HEK293 (cell line): ENCODE data around the gene ARHGAP15.

ENCODE experiments used
- CTCF ChIA-PET: fragments of 350-600 bp; formaldehyde crosslinking; extraction: SDS; loops from one replicate; lab custom pipeline; 2021; ENCODE audit warnings: antibody characterized with exemption; lab: Yijun Ruan, JAX
- POLR2A ChIA-PET: fragments of 300-600 bp; formaldehyde crosslinking; extraction: SDS; loops from one replicate; lab custom pipeline; 2020; ENCODE audit warnings: antibody characterized with exemption, inconsistent platforms; lab: Yijun Ruan, JAX
- H3K27ac ChIP-seq: fragments of 200-500 bp; sonication (Bioruptor generic); 2 replicates; pipeline ENCODE4 v1.5.1; 2014; ENCODE audit warnings: low read depth, low read length, control low read depth, inconsistent platforms; ENCODE audit errors: extremely low read depth
- H3K36me3 ChIP-seq, 2 experiments: fragments of 200-500 bp in 1 of 2; sonication (Bioruptor generic) in 1 of 2; 1 replicate in 1 of 2; 2 replicates in 1 of 2; pipeline ENCODE4 v1.5.1; 2014 to 2017; ENCODE audit warnings: inconsistent platforms in 2 of 2, low read length in 2 of 2; ENCODE audit not compliant: control insufficient read depth in 2 of 2, insufficient read depth in 1 of 2
- H3K4me1 ChIP-seq: fragments of 200-500 bp; sonication (Bioruptor generic); 2 replicates; pipeline ENCODE4 v1.5.1; 2014; ENCODE audit warnings: mild to moderate bottlenecking, low read length, inconsistent platforms; ENCODE audit not compliant: control insufficient read depth, insufficient read depth
- H3K4me3 ChIP-seq: 2 replicates; pipeline ENCODE4 v1.5.1; 2011; ENCODE audit warnings: low read depth, mild to moderate bottlenecking, control low read depth, low read length, moderate library complexity
- H3K9me3 ChIP-seq: fragments of 200-500 bp; sonication (Bioruptor generic); 2 replicates; pipeline ENCODE4 v1.5.1; 2014; ENCODE audit warnings: low read depth, low read length, inconsistent platforms; ENCODE audit not compliant: control insufficient read depth, insufficient read depth
- BCL11B ChIP-seq: fragments of 450-650 bp; formaldehyde crosslinking; IDR thresholded peaks from 2 replicates; pipeline ENCODE4 v1.5.1; 2016; ENCODE audit warnings: low read depth, missing biosample characterization, missing genetic modification characterization
- IKZF3 ChIP-seq: fragments of 450-650 bp; IDR thresholded peaks from 2 replicates; pipeline ENCODE4 v1.5.0; 2018; ENCODE audit warnings: missing biosample characterization, mild to moderate bottlenecking, missing genetic modification characterization, moderate library complexity
- KLF16 ChIP-seq: fragments of 450-650 bp; formaldehyde crosslinking; IDR thresholded peaks from 2 replicates; pipeline ENCODE4 v1.5.1; 2017; ENCODE audit warnings: missing biosample characterization, missing genetic modification characterization
- MYNN ChIP-seq: fragments of 450-650 bp; formaldehyde crosslinking; IDR thresholded peaks from 2 replicates; pipeline ENCODE4 v1.5.1; 2016; ENCODE audit warnings: missing biosample characterization, missing genetic modification characterization, borderline replicate concordance
- OVOL3 ChIP-seq: fragments of 450-650 bp; formaldehyde crosslinking; IDR thresholded peaks from 2 replicates; pipeline ENCODE4 v1.5.1; 2016; ENCODE audit warnings: missing biosample characterization, missing genetic modification characterization
- SCRT2 ChIP-seq: fragments of 450-650 bp; formaldehyde crosslinking; IDR thresholded peaks from 2 replicates; pipeline ENCODE4 v1.5.1; 2016; ENCODE audit warnings: missing biosample characterization, missing genetic modification characterization
- ZBTB7A ChIP-seq: fragments of 450-650 bp; formaldehyde crosslinking; IDR thresholded peaks from 2 replicates; pipeline ENCODE4 v1.5.1; 2016; ENCODE audit warnings: low read depth, missing biosample characterization, missing genetic modification characterization
- ZNF292 ChIP-seq: fragments of 450-650 bp; formaldehyde crosslinking; IDR thresholded peaks from 2 replicates; pipeline ENCODE4 v1.5.1; 2016; ENCODE audit warnings: low read depth, missing biosample characterization, missing genetic modification characterization, borderline replicate concordance
- ZNF354C ChIP-seq: fragments of 450-650 bp; formaldehyde crosslinking; IDR thresholded peaks from 2 replicates; pipeline ENCODE4 v1.5.1; 2016; ENCODE audit warnings: missing biosample characterization, missing genetic modification characterization, low read depth, borderline replicate concordance
- ZNF37A ChIP-seq: fragments of 450-650 bp; IDR thresholded peaks from 2 replicates; pipeline ENCODE4 v1.5.1; 2018; ENCODE audit warnings: missing biosample characterization, missing genetic modification characterization
- ZNF571 ChIP-seq: fragments of 450-650 bp; formaldehyde crosslinking; IDR thresholded peaks from 2 replicates; pipeline ENCODE4 v1.5.0; 2017; ENCODE audit warnings: missing biosample characterization, missing genetic modification characterization
- ZNF624 ChIP-seq: fragments of 450-650 bp; formaldehyde crosslinking; IDR thresholded peaks from 2 replicates; pipeline ENCODE4 v1.5.1; 2017; ENCODE audit warnings: missing biosample characterization, missing genetic modification characterization
- ZNF629 ChIP-seq: fragments of 450-650 bp; formaldehyde crosslinking; IDR thresholded peaks from 2 replicates; pipeline ENCODE4 v1.5.1; 2017; ENCODE audit warnings: missing biosample characterization, missing genetic modification characterization
- ZNF707 ChIP-seq: fragments of 450-650 bp; formaldehyde crosslinking; IDR thresholded peaks from 2 replicates; pipeline ENCODE4 v1.5.1; 2016; ENCODE audit warnings: missing biosample characterization, missing genetic modification characterization
- ZNF776 ChIP-seq: fragments of 450-650 bp; formaldehyde crosslinking; IDR thresholded peaks from 2 replicates; pipeline ENCODE4 v1.5.0; 2017; ENCODE audit warnings: missing biosample characterization, missing genetic modification characterization, borderline replicate concordance
- ZNF777 ChIP-seq: fragments of 450-650 bp; formaldehyde crosslinking; IDR thresholded peaks from 2 replicates; pipeline ENCODE4 v1.5.1; 2017; ENCODE audit warnings: missing biosample characterization, missing genetic modification characterization, borderline replicate concordance
- TF ChIP-seq, protein P1 (sequence below): fragments of 450-650 bp; formaldehyde crosslinking; IDR thresholded peaks from 2 replicates; pipeline ENCODE4 v1.5.1; 2016; ENCODE audit warnings: missing biosample characterization, missing genetic modification characterization
- TF ChIP-seq, protein P2 (sequence below): IDR thresholded peaks from 2 replicates; pipeline ENCODE4 v1.6.1; 2011; ENCODE audit warnings: mild to moderate bottlenecking, low read depth, low read length, borderline replicate concordance
- TF ChIP-seq, protein P3 (sequence below): fragments of 450-650 bp; formaldehyde crosslinking; conservative IDR thresholded peaks from 2 replicates; pipeline ENCODE4 v1.5.1; 2016; ENCODE audit warnings: low read depth, missing biosample characterization, missing genetic modification characterization
- TF ChIP-seq, protein P4 (sequence below): fragments of 450-650 bp; formaldehyde crosslinking; IDR thresholded peaks from 2 replicates; pipeline ENCODE4 v1.5.1; 2016; ENCODE audit warnings: missing biosample characterization, missing genetic modification characterization
- TF ChIP-seq, protein P5 (sequence below): fragments of 450-650 bp; IDR thresholded peaks from 2 replicates; pipeline ENCODE4 v1.5.1; 2018; ENCODE audit warnings: missing biosample characterization, mild to moderate bottlenecking, missing genetic modification characterization
- TF ChIP-seq, protein P6 (sequence below): fragments of 450-650 bp; formaldehyde crosslinking; IDR thresholded peaks from 2 replicates; pipeline ENCODE4 v1.5.1; 2017; ENCODE audit warnings: missing biosample characterization, missing genetic modification characterization
- TF ChIP-seq, protein P7 (sequence below): fragments of 450-650 bp; formaldehyde crosslinking; IDR thresholded peaks from 2 replicates; pipeline ENCODE4 v1.5.1; 2016; ENCODE audit warnings: missing biosample characterization, missing genetic modification characterization

The ARHGAP15 gene

DNA sequence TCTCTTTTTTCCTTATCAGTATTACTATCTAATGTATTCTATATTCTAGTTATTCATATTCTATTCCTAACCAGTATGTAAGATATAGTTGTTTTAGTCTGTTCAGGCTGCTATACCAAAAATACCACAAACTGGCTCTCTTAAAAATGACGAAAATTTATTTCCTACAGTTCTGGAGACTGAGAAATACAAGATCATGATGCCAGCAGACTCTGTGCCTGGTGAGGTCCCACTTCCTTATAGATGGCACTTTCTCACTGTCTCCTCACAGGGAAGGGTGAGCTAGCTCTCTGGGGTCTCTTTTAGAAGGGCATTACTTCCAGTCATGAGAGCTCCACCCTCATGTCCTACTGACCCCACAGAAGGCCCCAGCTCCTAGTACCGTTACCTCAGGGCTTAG is 4.8 kb upstream of the ARHGAP15 start (continued):
- no peak for TF ChIP-seq KLF16 (tag by site-specific recombination)
- no peak for TF ChIP-seq ZBTB7A (tag by site-specific recombination)
- TF ChIP-seq MYNN (tag by site-specific recombination) = no peak
- TF ChIP-seq, protein P1, sequence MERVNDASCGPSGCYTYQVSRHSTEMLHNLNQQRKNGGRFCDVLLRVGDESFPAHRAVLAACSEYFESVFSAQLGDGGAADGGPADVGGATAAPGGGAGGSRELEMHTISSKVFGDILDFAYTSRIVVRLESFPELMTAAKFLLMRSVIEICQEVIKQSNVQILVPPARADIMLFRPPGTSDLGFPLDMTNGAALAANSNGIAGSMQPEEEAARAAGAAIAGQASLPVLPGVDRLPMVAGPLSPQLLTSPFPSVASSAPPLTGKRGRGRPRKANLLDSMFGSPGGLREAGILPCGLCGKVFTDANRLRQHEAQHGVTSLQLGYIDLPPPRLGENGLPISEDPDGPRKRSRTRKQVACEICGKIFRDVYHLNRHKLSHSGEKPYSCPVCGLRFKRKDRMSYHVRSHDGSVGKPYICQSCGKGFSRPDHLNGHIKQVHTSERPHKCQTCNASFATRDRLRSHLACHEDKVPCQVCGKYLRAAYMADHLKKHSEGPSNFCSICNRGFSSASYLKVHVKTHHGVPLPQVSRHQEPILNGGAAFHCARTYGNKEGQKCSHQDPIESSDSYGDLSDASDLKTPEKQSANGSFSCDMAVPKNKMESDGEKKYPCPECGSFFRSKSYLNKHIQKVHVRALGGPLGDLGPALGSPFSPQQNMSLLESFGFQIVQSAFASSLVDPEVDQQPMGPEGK = no peak
- TF ChIP-seq, protein P2, sequence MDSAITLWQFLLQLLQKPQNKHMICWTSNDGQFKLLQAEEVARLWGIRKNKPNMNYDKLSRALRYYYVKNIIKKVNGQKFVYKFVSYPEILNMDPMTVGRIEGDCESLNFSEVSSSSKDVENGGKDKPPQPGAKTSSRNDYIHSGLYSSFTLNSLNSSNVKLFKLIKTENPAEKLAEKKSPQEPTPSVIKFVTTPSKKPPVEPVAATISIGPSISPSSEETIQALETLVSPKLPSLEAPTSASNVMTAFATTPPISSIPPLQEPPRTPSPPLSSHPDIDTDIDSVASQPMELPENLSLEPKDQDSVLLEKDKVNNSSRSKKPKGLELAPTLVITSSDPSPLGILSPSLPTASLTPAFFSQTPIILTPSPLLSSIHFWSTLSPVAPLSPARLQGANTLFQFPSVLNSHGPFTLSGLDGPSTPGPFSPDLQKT = no peak
- no peak for TF ChIP-seq OVOL3 (tag by site-specific recombination)
- TF ChIP-seq, protein P3, sequence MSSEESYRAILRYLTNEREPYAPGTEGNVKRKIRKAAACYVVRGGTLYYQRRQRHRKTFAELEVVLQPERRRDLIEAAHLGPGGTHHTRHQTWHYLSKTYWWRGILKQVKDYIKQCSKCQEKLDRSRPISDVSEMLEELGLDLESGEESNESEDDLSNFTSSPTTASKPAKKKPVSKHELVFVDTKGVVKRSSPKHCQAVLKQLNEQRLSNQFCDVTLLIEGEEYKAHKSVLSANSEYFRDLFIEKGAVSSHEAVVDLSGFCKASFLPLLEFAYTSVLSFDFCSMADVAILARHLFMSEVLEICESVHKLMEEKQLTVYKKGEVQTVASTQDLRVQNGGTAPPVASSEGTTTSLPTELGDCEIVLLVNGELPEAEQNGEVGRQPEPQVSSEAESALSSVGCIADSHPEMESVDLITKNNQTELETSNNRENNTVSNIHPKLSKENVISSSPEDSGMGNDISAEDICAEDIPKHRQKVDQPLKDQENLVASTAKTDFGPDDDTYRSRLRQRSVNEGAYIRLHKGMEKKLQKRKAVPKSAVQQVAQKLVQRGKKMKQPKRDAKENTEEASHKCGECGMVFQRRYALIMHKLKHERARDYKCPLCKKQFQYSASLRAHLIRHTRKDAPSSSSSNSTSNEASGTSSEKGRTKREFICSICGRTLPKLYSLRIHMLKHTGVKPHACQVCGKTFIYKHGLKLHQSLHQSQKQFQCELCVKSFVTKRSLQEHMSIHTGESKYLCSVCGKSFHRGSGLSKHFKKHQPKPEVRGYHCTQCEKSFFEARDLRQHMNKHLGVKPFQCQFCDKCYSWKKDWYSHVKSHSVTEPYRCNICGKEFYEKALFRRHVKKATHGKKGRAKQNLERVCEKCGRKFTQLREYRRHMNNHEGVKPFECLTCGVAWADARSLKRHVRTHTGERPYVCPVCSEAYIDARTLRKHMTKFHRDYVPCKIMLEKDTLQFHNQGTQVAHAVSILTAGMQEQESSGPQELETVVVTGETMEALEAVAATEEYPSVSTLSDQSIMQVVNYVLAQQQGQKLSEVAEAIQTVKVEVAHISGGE (tag by site-specific recombination) = no peak

DNA sequence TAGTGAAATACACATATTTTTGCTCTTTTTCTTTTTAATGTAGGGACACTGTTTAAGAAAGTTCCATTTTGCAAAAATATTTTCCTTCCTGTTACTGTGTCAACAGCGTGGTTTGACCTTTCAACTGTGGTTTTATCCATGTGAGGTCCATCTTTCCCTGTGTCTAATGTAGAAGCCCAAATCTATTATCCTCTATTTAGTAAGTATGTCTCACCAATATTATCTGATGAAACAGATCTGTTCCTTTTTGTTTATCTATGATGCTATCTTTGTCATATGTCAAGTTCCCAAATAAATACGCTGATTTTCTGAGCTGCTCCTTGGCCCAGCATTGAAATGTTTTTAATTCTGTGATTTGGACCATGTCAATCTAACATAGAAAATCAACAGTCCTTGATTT is 3.5 kb upstream of the ARHGAP15 start:
- Histone ChIP-seq H3K9me3 (no peaks in the 10 kb centered on the region), H3K27ac (no peak overlapping the region), H3K4me3 (no peak overlapping the region), H3K4me1 (no peaks in the 10 kb centered on the region), H3K36me3 (no peaks in the 10 kb centered on the region)
- POLR2A ChIA-PET = no interaction called here
- CTCF ChIA-PET = interaction anchor here (0.9 to 1.5 kb wide), 3 partner anchors 9 to 97 kb away, joined by 3 to 5 read pairs (median 4); no protein-coding TSS in a partner anchor
- TF ChIP-seq, protein P4, sequence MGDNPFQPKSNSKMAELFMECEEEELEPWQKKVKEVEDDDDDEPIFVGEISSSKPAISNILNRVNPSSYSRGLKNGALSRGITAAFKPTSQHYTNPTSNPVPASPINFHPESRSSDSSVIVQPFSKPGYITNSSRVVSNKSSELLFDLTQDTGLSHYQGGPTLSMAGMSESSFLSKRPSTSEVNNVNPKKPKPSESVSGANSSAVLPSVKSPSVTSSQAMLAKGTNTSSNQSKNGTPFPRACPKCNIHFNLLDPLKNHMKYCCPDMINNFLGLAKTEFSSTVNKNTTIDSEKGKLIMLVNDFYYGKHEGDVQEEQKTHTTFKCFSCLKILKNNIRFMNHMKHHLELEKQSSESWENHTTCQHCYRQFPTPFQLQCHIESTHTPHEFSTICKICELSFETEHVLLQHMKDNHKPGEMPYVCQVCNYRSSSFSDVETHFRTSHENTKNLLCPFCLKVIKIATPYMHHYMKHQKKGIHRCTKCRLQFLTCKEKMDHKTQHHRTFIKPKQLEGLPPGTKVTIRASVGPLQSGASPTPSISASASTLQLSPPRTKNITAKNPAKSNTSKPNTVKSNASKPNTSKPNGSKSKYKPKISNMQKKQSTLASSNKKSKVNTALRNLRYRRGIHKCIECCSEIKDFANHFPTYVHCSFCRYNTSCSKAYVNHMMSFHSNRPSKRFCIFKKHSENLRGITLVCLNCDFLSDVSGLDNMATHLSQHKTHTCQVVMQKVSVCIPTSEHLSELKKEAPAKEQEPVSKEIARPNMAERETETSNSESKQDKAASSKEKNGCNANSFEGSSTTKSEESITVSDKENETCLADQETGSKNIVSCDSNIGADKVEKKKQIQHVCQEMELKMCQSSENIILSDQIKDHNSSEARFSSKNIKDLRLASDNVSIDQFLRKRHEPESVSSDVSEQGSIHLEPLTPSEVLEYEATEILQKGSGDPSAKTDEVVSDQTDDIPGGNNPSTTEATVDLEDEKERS = no peak
- TF ChIP-seq ZNF777 (tag by site-specific recombination) (no peak), ZNF624 (tag by site-specific recombination) (no peak), IKZF3 (tag by site-specific recombination) (no peak), ZNF292 (tag by site-specific recombination) (no peak), ZNF629 (tag by site-specific recombination) (no peak), SCRT2 (tag by site-specific recombination) (no peak), BCL11B (no peak), ZNF776 (no peak), ZNF571 (no peak), ZNF354C (no peak), ZNF37A (tag by site-specific recombination) (no peak), ZNF707 (tag by site-specific recombination) (no peak)
- TF ChIP-seq, protein P5, sequence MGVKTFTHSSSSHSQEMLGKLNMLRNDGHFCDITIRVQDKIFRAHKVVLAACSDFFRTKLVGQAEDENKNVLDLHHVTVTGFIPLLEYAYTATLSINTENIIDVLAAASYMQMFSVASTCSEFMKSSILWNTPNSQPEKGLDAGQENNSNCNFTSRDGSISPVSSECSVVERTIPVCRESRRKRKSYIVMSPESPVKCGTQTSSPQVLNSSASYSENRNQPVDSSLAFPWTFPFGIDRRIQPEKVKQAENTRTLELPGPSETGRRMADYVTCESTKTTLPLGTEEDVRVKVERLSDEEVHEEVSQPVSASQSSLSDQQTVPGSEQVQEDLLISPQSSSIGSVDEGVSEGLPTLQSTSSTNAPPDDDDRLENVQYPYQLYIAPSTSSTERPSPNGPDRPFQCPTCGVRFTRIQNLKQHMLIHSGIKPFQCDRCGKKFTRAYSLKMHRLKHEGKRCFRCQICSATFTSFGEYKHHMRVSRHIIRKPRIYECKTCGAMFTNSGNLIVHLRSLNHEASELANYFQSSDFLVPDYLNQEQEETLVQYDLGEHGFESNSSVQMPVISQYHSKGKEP (tag by site-specific recombination) = no peak
- TF ChIP-seq, protein P6, sequence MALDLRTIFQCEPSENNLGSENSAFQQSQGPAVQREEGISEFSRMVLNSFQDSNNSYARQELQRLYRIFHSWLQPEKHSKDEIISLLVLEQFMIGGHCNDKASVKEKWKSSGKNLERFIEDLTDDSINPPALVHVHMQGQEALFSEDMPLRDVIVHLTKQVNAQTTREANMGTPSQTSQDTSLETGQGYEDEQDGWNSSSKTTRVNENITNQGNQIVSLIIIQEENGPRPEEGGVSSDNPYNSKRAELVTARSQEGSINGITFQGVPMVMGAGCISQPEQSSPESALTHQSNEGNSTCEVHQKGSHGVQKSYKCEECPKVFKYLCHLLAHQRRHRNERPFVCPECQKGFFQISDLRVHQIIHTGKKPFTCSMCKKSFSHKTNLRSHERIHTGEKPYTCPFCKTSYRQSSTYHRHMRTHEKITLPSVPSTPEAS (tag by site-specific recombination) = no peak
- TF ChIP-seq, protein P7, sequence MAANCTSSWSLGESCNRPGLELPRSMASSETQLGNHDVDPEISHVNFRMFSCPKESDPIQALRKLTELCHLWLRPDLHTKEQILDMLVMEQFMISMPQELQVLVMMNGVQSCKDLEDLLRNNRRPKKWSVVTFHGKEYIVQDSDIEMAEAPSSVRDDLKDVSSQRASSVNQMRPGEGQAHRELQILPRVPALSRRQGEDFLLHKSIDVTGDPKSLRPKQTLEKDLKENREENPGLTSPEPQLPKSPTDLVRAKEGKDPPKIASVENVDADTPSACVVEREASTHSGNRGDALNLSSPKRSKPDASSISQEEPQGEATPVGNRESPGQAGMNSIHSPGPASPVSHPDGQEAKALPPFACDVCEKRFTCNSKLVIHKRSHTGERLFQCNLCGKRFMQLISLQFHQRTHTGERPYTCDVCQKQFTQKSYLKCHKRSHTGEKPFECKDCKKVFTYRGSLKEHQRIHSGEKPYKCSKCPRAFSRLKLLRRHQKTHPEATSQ (tag by site-specific recombination) = no peak
